Fibroblast of skin of abdomen (primary cell): ENCODE measurements around the gene TIPIN. TPM values are rescaled to one million over a fixed set of nuclear protein-coding genes. Genes with fewer than 3 reads are reported as not detected.
A peak's percentile ranks its signal among the peaks of the same experiment; 100 is the strongest.
"Not testable (repeated sequence)": the region's sequence is repeated elsewhere in the genome, so short reads cannot be mapped to it uniquely, and the experiment has no call there.

Experiments
- DNase-seq: peaks from one replicate; pipeline ENCODE4 v3.0.0-alpha.2; 2013
- polyA plus RNA-seq, 2 experiments: library from polyadenylated mRNA; unstranded; fragments of 120-200 nt; gene quantifications; one replicate each; pipeline ENCODE4 v1.2.1, GENCODE V29; 2013; ENCODE audit not compliant: insufficient read length in 2 of 2

TIPIN gene, protein sequence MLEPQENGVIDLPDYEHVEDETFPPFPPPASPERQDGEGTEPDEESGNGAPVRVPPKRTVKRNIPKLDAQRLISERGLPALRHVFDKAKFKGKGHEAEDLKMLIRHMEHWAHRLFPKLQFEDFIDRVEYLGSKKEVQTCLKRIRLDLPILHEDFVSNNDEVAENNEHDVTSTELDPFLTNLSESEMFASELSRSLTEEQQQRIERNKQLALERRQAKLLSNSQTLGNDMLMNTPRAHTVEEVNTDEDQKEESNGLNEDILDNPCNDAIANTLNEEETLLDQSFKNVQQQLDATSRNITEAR
- 13.7 TPM for polyA plus RNA-seq (2013, experiment 1 of 2; ENCODE audit: insufficient read length)
- polyA plus RNA-seq (2013, experiment 2 of 2; ENCODE audit: insufficient read length), result 10.8 TPM

DNA sequence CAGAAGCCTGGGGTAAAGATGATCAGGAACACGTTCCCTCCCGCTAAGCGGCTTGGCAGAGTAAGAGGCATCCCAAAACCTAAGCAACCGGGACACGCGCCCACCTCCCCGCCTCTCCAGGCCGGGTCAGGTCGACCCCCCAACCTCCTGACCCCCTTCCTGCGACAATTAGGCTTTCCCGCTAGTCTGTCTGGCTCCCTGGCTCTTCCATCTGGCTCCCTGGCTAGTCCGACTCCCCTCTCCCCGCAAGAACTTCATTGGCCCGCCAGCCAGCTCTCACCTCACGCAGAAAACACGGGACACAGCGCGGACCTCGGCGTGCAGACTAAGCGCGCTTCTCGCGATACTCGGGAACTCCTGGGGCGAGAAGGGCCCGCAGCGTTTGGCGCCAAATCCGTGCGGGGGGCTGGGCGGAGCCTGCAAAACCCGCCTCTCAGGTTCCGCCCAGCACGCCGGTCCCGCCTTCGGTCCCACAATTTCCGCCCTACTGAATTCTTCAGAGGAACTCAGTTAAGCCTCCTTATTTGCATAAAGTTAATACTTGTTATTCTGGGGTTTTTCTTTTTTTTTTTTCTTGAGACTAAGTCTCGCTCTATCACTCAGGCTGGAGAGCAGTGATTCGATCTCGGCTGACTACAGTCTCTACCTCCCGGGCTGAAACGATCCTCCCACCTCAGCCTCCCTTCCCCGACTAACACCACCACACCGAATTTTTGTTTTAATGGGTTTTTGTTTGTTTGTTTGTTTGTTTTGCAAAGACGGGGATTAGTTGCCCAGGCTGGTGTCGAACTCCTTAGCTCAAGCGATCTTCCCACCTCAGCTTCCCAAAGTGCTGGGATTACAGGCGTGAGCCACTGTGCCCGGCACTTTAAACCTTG, at the start of gene TIPIN:
Gene TIPIN (minus strand): TSS at position 327 of the 878 bp plus-strand sequence. CDS start 3,738 bp downstream, outside the sequence.
- peak; percentile 97 for DNase-seq

DNA sequence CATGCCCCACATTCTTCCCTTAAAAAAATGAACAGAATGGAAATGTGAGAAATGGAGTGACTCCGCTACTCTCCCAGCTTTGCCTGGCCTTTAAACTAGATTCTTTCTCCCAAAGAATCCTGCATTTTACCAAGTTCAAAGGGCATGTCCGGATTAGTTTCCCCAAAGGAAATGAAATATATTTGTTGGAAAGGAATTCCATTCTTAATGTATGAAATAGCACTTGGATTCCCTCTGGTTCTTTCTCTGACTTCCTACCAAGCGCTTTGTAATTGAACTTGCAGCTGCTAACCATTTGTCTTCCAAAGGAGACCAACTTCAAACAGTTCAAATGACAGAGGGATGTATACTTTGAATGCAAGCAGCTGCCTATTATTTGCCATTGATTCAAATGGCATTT, 49.1 kb upstream of the TIPIN start:
- DNase-seq, result peak; percentile 43

DNA sequence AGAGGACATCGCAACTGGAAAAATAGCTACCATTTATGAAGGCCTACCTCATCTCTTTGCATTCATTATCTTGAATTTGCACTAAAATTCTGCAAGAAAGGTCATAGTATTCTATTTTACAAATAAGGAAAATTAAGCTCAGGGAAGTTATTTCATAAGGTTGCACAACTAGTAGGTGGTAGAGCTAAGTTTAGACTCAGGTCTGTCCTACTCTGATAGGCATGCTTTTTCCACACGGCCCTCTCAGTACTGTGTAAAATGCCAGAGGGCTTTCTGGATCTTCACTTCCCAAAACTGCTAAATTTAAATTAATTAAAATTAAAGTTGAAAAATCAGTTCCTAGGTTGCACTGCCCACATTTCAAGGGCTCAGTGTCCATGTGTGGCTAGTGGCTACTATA, 48.5 kb upstream of the TIPIN start:
- no peak for DNase-seq

DNA sequence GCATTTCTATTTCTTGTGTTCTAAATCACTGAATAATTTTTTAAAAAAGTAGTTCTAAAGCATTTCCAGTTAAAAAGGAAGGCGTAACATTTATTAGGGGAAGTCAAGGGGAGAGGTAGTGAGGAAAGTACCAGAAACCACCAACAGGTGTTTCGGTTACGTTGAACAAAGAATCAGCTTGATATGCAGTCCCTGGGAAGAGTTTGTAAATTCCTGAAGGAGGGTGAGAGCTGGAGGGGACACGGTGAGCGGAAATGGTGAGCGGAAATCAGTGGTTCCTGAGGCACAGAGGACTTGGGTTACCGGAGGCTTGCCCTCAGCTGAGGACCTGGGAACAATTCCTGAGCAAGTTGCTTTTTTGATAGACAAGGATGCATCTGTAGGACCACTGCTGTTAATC, 48.0 kb upstream of the TIPIN start:
- no peak for DNase-seq

DNA sequence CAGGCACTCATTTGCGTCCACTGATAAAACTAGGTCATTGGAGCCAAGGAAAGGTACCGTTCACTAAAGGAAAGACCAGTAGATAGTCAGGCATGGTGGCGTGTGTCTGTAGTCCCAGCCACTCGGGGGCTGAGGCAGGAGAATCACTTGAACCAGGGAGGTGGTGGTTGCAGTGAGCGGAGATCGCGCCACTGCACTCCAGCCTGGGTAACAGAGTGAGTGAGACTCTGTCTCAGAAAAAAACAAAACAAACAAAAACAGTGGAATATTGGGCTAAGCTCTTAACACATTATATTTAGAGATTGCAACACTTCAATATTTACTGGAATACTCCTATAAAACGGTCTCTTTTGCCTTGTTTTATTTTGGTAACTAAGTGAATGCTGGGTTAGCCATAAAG, 47.6 kb upstream of the TIPIN start:
- no peak for DNase-seq

DNA sequence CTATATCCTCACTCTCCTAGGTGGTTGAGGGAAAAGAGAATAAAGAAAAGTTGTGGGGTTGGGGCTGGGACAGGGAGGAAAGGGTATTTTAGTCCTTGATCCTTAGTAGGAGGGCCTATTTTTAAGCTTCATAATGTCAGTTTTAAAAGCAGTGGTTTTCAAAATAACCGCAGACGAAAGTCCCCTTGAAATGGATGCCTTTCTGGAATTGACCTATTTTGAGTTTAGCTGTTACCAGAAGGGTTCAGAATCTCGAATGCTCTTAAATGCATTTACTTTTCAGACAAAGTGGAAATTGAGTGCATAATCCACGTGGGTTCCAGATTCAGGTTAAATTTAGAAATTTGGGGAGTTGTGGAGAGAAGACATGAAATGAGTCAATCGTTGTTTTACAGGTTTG, 46.8 kb upstream of the TIPIN start:
- no peak for DNase-seq

DNA sequence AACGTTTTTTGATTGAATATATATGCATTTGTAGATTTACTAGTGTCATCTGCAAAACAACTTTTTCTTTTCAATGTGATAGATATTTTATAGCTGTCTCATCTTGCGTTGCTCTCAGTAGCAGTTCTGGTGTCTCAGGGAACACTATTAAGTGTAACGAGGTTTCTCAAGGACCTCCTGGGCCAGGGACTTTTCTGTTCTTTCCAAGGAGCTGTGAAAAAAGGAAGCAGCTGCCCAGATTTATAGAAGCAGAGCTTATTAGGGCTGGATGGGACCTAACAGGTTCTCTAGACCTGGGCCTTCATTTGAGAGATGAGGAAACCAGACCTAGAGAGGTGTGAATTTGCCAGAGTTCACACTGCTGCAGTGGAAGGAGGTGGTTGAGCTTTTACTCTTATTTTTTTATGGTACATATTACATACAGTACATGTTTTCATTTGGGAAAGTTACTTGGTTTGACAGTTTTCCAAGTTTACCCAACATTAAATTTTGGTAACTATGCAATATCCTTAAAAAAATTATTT, 46.3 kb upstream of the TIPIN start:
- DNase-seq, result no peak

DNA sequence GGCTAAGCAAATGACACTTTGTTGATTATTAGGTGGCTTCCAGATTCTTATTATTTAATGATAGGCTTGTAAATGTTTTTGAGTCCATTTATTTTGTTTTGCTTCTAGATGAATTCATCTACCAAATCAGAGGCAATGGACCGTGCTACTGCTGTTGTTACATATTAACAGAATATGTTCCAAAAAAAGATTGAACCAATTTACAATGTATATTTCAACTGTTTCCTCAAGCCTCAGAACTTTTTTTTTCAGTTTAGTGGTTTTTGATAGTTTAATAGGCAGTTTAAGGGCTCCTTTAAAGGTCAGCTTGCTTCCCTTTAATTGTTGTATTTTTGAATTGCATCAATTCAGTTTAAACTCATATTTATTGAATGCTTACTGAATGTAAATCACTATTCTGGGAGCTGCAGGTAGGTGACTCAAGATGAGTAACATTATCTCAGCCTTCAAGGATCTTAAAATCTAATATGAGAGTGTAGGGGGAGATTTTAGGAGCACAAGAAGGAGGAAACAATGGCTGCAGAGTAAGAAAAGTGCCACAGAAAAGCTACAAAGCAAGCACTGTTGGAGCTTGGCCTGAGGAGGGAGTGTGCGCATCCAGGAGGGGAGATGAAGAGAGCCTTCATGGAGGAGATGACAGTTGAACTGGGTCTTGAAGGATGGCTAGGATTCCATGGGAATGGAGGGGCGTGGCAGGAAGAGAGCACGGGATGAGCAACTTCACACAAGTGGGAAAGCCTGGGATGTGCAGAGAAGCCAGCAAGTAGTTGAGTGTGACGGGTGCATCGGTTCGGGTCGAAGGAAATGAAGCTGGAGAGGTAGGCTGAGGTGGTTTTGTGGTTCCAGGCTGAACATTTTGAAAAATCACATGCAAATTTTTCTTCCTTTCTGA, 44.9 kb upstream of the TIPIN start:
- DNase-seq, result peak; percentile 41

DNA sequence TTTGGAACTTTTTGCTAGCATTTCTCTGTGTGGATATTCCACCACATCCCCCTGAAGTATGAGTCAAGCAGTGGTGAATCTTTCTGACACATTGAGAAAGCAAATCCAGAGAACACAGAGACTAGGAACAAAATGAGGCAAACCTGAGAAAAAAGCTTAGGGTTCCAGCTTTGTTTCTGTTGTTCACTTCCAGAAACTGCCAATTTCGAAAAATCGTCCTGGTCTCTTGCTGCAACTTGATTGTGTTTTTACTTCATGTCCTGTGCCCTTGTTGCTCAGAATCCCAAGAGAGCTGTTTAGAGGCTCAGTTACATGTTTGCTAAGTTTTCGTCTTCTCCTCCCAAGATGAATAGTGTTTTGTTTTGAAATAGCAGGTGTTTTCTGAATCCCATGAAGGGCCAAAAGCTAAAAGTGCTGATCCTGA, 43.9 kb upstream of the TIPIN start:
- DNase-seq, result peak; percentile 28

DNA sequence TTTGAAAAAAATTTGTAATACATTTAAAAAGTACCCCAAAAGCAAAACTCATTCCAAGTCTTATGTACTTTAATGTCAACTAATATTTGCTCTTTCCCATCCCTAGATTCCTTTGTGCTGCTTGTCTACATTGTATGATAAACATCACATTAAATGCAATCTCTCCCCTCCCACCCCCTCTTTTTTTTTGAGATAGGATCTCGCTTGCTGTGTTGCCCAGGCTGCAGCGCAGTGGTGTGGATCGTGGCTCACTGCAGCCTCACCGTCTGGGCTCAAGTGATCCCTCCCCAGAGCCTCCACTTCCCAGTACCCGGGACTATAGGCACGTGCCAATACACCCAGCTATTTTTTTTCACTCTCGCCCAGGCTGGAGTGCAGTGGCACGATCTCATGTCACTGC, 42.8 kb upstream of the TIPIN start:
- no peak for DNase-seq

DNA sequence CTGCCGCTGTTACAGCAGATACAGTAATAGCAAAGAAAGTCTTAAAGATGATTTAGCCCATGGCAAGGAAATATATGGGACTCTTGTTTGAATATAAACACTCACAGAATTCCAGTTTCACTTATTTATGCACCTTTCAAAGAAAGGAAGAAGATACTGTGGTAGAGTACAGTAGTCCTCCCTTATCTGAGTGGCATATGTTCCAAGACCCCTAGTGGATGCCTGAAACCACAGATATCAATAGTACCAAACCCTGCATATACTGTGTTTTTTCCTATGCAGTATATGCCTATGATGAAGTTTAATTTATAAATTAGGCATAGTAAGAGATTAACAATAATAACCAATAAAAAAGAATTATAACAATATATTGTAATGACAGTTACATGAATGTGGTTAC, 38.4 kb upstream of the TIPIN start:
- no peak for DNase-seq

DNA sequence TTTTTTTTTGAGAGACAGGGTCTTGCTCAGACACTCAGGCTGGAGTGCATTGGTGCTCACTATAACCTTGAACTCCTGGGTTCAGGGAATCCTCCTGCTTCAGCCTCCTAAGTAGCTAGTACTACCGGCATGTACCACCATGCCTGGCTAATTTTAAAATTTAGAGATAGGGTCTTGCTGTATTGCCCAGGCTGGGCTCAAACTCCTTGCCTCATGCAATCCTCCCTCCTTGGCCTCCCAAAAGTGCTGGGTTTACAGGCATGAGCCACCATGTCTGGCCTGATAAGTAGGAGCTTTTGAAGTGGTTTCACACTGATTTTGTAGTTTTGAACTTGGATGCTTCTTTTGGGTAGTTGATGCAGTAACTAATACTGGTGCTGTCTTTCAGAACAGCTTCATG, 38.0 kb upstream of the TIPIN start:
- no peak for DNase-seq

DNA sequence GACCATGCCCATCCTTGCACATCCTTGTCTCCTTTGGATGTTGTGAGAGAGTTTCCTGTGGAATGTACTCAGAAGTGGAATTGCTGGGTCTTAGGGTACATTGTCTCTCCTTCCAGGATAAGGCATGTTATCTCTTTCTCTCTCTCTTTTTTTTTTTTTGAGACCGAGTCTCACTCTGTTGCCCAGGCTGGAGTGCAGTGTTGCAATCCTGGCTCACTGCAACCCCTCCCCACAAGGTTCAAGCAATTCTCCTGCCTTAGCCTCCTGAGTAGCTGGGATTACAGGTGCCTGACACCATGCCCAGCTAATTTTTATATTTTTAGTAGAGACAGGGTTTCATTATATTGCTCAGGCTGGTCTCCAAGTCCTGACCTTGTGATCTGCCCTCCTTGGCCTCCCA, 36.6 kb upstream of the TIPIN start:
- not testable (repeated sequence) for DNase-seq

DNA sequence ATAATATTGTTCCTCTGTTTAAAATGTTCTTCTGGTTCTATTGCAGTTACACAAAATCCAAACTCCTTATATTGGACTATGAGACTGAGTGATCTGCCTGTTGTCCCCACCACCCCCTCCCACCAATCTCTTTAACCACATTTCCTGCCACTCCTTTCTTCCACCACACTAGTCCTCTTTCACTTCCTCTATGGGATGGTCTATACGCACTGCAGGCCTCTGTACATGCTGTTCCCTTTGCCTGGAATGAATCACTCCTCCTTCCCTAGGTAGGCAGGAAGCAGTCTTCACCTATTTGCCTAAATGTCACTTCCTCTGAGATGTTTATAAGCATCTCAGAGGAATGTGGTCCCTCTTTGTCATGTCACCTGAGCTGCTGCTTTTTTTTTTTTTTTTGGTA, 34.2 kb upstream of the TIPIN start:
- no peak for DNase-seq

DNA sequence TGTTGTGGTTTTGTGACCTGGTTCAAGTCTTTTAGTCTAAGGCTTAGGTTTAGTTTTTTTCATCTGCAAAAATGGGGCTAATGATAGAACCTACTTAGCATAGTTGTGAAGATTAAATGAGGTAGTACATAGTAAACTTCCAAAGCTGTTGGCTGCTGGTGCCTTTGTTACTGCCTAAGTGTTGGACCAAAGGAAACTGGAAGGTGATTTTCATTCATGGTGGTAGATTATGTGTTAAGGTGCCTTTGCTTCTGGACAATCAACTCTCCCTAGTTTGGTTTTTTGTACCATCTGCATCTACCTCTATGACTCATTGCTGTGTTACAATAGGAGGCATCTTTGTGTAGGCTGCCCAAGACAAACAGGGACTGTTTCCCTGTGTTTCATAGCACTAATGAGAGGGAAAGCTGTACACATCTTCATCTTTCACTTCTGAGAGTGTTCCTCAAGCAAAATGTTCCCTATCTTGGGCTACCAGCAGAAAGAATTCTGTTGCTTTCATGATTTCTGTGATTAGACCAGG, 33.4 kb upstream of the TIPIN start:
- no peak for DNase-seq

DNA sequence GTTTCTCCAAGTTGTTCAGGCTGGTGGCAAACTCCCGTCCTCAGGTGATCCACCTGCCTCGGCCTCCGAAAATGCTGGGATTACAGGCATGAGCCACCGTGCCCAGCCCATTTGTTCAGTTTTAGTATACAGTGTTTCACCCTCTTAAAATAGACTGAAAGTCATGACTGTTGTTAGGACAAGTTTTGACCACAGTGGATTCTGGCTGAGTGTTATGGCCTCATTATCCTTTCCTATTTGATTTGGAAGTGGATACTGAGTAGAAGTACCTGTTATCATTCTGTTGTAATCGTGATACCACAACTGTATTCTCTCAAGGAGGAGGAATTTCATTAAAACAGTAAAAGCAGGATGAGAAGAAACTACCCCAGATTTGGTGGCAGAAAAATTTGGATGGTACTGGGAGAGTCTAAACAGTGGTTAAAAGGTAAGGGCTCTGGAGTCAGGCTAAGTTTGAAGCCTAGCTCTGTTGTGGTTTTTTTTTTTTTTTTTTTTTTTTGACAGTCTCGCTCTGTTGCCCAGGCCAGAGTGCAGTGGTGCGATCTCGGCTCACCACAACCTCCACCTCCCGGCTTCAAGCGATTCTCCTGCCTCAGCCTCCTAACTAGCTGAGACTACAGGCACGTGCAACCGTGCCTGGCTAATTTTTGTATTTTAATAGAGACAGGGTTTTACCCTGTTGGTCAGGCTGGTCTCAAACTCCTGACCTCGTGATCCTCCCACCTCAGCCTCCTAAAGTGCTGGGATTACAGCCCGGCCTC, 32.8 kb upstream of the TIPIN start:
- no peak for DNase-seq

DNA sequence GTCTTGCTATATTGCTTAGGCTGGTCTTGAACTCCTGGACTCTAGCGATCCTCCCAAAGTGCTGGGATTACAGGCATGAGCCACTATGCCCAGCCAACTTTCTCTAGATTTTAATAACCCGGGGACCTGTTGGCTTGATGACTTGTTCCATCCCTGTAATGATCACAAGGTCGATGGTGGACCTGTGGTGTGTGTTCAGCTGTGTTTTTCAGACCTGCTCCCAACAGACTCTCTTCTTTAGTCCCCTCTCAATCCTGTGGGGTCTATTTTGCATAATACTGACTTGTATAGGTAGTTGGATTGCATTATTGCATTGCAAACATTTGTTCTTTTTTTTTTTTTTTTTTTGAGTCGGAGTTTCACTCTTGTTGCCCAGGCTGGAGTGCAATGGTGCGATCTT, 32.1 kb upstream of the TIPIN start:
- DNase-seq, result no peak

DNA sequence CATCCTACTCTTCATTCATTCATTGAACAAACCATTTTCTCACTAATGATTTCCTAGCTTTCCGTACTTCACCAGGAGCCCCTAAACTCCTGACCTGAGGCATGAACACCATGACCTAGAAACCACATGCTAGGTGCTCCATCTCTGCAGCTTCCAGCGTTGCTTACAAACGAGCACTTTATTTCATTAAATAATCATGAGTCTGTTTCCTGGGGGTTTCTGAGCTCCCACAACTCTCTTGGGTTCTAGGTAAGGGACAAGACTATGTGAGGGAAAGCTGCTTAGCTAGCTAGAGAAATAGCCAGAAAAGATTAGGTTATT, 31.5 kb upstream of the TIPIN start:
- DNase-seq, result no peak

DNA sequence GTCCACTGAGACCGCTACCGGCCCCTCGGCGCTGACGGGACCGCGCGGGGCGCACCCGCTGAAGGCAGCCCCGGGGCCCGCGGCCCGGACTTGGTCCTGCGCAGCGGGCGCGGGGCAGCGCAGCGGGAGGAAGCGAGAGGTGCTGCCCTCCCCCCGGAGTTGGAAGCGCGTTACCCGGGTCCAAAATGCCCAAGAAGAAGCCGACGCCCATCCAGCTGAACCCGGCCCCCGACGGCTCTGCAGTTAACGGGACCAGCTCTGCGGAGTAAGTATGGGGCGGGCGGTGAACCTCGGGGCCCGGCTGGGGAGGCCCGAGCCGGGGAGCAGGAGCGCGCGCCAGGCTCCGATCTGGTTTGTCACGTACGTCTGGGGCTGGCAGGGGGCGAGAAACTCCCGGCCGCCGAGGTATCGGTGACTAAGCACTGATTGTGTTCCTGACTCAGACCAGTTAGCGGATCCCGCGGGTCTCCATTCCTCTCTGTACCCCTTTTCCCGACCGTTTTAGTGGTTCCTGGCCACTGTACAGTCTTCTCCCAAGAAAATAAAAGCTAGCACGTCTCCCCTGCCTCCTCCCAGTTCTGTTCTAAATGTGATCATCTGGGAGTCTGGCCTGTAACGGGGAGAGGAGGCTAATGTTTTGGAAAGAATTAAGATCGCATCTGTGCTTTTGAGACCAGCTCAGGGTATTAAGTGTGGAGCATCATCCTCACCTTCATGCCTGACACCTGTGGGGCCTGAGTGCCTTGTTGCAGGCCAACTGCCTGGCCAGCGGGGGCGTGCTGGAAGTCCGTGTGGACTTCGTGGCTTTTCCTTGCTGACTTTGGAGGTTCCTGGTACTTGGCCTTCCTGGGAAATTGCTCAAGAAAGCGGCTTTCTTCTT, 30.9 kb upstream of the TIPIN start:
- peak; percentile 72 for DNase-seq
